ENCODE results near the gene GALNT5.
"Not testable (repeated sequence)": the region's sequence is repeated elsewhere in the genome, so short reads cannot be mapped to it uniquely, and the experiment has no call there.

Gene GALNT5

GRCh38 chr2:157246765-157247407 lies 10.6 kb upstream of the GALNT5 start:
- DNase-seq (ENCODE audit: extremely low read depth in 1 of 2, low read depth in 1 of 2), result no peak

- no peak for DNase-seq (ENCODE audit: extremely low read depth in 1 of 2, low read depth in 1 of 2)
Observed at GRCh38 chr2:157250836-157251235, 6.7 kb upstream of the GALNT5 start.

- no peak for DNase-seq (ENCODE audit: extremely low read depth in 1 of 2, low read depth in 1 of 2)
Observed at GRCh38 chr2:157251932-157252331, 5.6 kb upstream of the GALNT5 start.

GRCh38 chr2:157252529-157252928 lies 5.0 kb upstream of the GALNT5 start:
- no peak for DNase-seq (ENCODE audit: extremely low read depth in 1 of 2, low read depth in 1 of 2)

GRCh38 chr2:157254041-157254440 lies 3.5 kb upstream of the GALNT5 start:
- DNase-seq (ENCODE audit: extremely low read depth in 1 of 2, low read depth in 1 of 2), result no peak

- no peak for DNase-seq (ENCODE audit: extremely low read depth in 1 of 2, low read depth in 1 of 2)
Observed at GRCh38 chr2:157255746-157256145, 1.8 kb upstream of the GALNT5 start.

- DNase-seq (ENCODE audit: extremely low read depth in 1 of 2, low read depth in 1 of 2), result no peak
Observed at GRCh38 chr2:157256626-157257025, 879 bp upstream of the GALNT5 start.

- no peak for DNase-seq (ENCODE audit: extremely low read depth in 1 of 2, low read depth in 1 of 2)
Observed at GRCh38 chr2:157258520-157259326, 1.2 kb downstream of the GALNT5 start.

- no peak for DNase-seq (ENCODE audit: extremely low read depth in 1 of 2, low read depth in 1 of 2)
Observed at GRCh38 chr2:157259386-157259785, 1.9 kb downstream of the GALNT5 start.

- no peak for DNase-seq (ENCODE audit: extremely low read depth in 1 of 2, low read depth in 1 of 2)
Observed at GRCh38 chr2:157259960-157260359, 2.5 kb downstream of the GALNT5 start.

- DNase-seq (ENCODE audit: extremely low read depth in 1 of 2, low read depth in 1 of 2), result no peak
Observed at GRCh38 chr2:157260533-157261198, 3.2 kb downstream of the GALNT5 start.

- no peak for DNase-seq (ENCODE audit: extremely low read depth in 1 of 2, low read depth in 1 of 2)
Observed at GRCh38 chr2:157261199-157261782, 3.8 kb downstream of the GALNT5 start.

- no peak for DNase-seq (ENCODE audit: extremely low read depth in 1 of 2, low read depth in 1 of 2)
Observed at GRCh38 chr2:157262248-157262647, 4.7 kb downstream of the GALNT5 start.

GRCh38 chr2:157264099-157264498 lies 6.6 kb downstream of the GALNT5 start:
- DNase-seq (ENCODE audit: extremely low read depth in 1 of 2, low read depth in 1 of 2), result no peak

GRCh38 chr2:157265825-157266224 lies 8.3 kb downstream of the GALNT5 start:
- DNase-seq (ENCODE audit: extremely low read depth in 1 of 2, low read depth in 1 of 2), result no peak

- DNase-seq (ENCODE audit: extremely low read depth in 1 of 2, low read depth in 1 of 2), result no peak
Observed at GRCh38 chr2:157267476-157267875, 10.0 kb downstream of the GALNT5 start.

GRCh38 chr2:157269060-157269459 lies 11.6 kb downstream of the GALNT5 start:
- DNase-seq (ENCODE audit: extremely low read depth in 1 of 2, low read depth in 1 of 2), result no peak

- DNase-seq (ENCODE audit: extremely low read depth in 1 of 2, low read depth in 1 of 2), result no peak
Observed at GRCh38 chr2:157269922-157270321, 12.4 kb downstream of the GALNT5 start.

GRCh38 chr2:157271590-157272203 lies 14.2 kb downstream of the GALNT5 start:
- no peak for DNase-seq (ENCODE audit: extremely low read depth in 1 of 2, low read depth in 1 of 2)

- DNase-seq (ENCODE audit: extremely low read depth in 1 of 2, low read depth in 1 of 2), result not testable (repeated sequence)
Observed at GRCh38 chr2:157279311-157279710, 21.8 kb downstream of the GALNT5 start.

GRCh38 chr2:157281316-157281715 lies 23.8 kb downstream of the GALNT5 start:
- DNase-seq (ENCODE audit: extremely low read depth in 1 of 2, low read depth in 1 of 2), result no peak

Measured in activated CD8-positive, alpha-beta memory T cell treated with anti-CD3 and anti-CD28 coated beads for 1 hour (primary cell).